Stomach (tissue), 4 donors: Measurements from ENCODE around the gene KCNT2.

Experiments
- CTCF ChIP-seq, 7 experiments: fragments of 450-650 bp in 4 of 7; fragments of 200-600 bp in 3 of 7; sonication (generic) in 3 of 7; IDR thresholded peaks; one replicate each; pipeline ENCODE4 v1.5.1; 2016 to 2019; ENCODE audit warnings: antibody characterized with exemption in 7 of 7, control low read depth in 2 of 7, mild to moderate bottlenecking in 1 of 7
- EP300 ChIP-seq: sonication (generic); formaldehyde crosslinking; IDR thresholded peaks from one replicate; pipeline ENCODE4 v1.6.1; 2017; ENCODE audit warnings: antibody characterized with exemption
- POLR2A ChIP-seq, 4 donors: fragments of 450-650 bp; IDR thresholded peaks; one replicate each; pipeline ENCODE4 v1.6.1; 2016; ENCODE audit warnings: antibody characterized with exemption in 4 of 4, control low read depth in 2 of 4, mild to moderate bottlenecking in 1 of 4, moderate library complexity in 1 of 4
- POLR2AphosphoS5 ChIP-seq, 3 donors: sonication (generic); formaldehyde crosslinking; IDR thresholded peaks; one replicate each; pipeline ENCODE4 v1.6.1; 2016; ENCODE audit warnings: antibody characterized with exemption in 3 of 3

- TF ChIP-seq CTCF (IDR thresholded peaks at IDR 0.05): no peak
- no peak for TF ChIP-seq POLR2AphosphoS5 (IDR thresholded peaks at IDR 0.05)
- no peak for TF ChIP-seq POLR2A (IDR thresholded peaks at IDR 0.05)
- TF ChIP-seq EP300: no peak
Measured at GRCh38 chr1:196357913-196358312, 250.3 kb downstream of the KCNT2 start.
